ENCODE results near the gene SYTL3.
A peak's percentile ranks its signal among the peaks of the same experiment; 100 is the strongest.
"Not testable (repeated sequence)": the region's sequence is repeated elsewhere in the genome, so short reads cannot be mapped to it uniquely, and the experiment has no call there.

Gene SYTL3

DNA sequence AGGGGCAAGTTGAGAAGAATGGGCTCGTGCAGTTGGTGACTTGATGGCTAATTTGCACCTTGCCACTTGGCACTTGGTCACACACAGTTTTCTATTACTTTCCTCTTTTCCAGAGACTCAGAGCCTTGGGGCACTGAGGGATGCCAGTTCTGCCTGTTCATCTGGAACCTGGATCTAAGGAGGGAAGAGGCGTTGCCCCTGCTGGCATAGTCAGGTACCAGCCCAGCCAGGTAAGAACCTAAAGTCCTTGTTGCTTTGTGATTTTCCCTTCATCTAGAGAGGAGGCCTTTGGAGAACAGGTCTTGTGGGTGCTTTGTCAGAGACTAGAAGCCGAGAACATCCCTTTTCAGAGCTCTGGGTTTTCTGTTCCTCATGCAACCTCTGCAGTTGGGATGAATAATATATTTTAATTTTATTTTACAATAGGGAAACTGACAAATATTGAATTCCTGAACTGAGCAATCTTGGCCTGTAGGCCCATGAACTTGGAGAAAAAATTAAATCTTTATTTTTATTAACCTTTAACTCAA is 11.4 kb downstream of the SYTL3 start:
- Histone ChIP-seq H3K4me3 (ENCODE audit: low read length) (no peak overlapping the region), H3K9me3 (replicated peaks; ENCODE audit: low read length) (no peaks in the 10 kb centered on the region), H3K4me1 (ENCODE audit: control insufficient read depth, insufficient read depth, low read length) (peaks cover 29% of the 10 kb centered on the region), H3K9ac (ENCODE audit: low read depth, low read length) (no peak overlapping the region), H3K4me2 (ENCODE audit: low read length) (no peak overlapping the region), H3K36me3 (ENCODE audit: insufficient read depth, low read length) (no peaks in the 10 kb centered on the region), H3K27me3 (ENCODE audit: control insufficient read depth, insufficient read depth, low read length) (no peaks in the 10 kb centered on the region)

DNA sequence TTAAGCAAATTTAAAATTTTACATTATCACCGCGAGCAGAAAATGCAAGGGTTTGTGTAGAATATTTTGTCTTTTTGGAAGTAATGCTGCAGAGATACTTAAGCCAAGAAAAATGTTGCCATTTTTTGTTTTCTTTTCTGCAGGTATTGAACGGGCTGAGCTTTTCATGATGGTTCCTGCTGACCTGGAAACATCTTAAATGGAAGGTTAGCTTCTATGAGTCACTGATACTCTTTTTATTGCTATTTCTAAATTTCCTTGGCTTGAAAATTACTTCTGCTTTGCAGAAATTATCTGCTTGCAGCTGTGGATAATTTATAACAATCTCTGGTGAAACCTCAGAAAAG is 12.7 kb downstream of the SYTL3 start:
- no peaks in the 10 kb centered on the region for H3K36me3 ChIP-seq (ENCODE audit: insufficient read depth, low read length)
- peaks cover 24% of the 10 kb centered on the region for H3K4me1 ChIP-seq (ENCODE audit: control insufficient read depth, insufficient read depth, low read length)
- H3K4me2 ChIP-seq (ENCODE audit: low read length) = peak overlapping the region; percentile 78
- peak overlapping the region; percentile 51 for H3K9ac ChIP-seq (ENCODE audit: low read depth, low read length)
- no peaks in the 10 kb centered on the region for H3K27me3 ChIP-seq (ENCODE audit: control insufficient read depth, insufficient read depth, low read length)
- peak overlapping the region; percentile 61 for H3K4me3 ChIP-seq (ENCODE audit: low read length)
- no peaks in the 10 kb centered on the region for H3K9me3 ChIP-seq (replicated peaks; ENCODE audit: low read length)

DNA sequence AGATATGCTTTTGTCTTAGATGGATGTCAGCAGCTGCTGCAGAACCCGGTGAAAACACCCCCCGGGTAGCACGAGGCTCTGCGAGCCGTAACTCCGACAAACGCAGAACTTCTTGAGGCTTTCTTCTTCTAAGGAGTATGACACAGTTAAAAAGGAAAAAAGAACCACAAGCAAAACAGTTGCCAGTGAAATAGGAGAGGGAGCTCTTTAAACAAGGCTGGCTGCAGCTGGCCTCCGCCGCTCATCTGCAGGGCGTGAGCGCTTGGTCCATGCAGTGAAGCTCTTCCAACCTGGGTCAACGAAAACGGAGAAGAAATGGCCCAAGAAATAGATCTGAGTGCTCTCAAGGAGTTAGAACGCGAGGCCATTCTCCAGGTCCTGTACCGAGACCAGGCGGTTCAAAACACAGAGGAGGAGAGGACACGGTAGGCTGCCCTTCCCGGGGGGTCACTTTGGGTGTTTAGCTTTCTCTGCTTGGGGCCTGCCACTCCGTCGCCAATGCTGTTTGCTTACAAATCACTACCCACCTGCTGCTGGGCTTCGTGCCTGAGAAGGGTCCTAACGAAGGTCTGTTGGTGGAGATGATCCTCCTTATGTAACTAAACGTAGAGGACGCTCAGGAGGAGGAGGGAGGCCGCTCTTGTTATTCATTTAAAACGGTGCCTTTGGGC is 13.2 kb downstream of the SYTL3 start:
- Histone ChIP-seq H3K4me3 (ENCODE audit: low read length) (peak overlapping the region; percentile 61), H3K9me3 (replicated peaks; ENCODE audit: low read length) (no peaks in the 10 kb centered on the region), H3K4me1 (ENCODE audit: control insufficient read depth, insufficient read depth, low read length) (peaks cover 25% of the 10 kb centered on the region), H3K9ac (ENCODE audit: low read depth, low read length) (peak overlapping the region; percentile 51), H3K4me2 (ENCODE audit: low read length) (peak overlapping the region; percentile 78), H3K36me3 (ENCODE audit: insufficient read depth, low read length) (no peaks in the 10 kb centered on the region), H3K27me3 (ENCODE audit: control insufficient read depth, insufficient read depth, low read length) (no peaks in the 10 kb centered on the region)

DNA sequence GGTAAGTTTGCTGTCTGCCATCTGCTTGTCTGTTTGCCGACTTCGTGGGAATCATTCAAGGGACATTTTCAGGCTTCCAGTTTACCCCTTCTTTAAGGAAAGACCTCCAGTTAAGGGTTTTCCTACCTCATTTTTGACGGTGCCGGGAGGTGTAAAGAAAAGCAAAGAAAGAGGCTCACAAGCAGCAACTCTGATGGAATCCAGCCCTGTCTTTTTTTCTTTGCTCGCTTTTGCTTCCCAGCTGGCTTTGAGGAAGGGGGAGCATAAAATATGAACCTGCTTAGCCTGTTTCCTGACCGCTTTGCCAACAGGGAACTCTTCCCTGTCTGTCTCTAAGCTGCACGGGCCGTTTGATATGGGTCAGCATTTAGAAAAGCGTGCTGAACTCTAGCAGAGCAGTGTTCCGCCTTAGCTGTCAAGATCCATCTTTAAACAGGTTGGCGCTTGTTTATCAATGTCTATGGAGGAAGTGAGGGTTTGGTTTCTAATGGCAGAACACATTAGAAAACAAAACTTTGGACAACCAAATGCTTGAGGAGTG is 13.8 kb downstream of the SYTL3 start:
- Histone ChIP-seq H3K4me3 (ENCODE audit: low read length) (peak overlapping the region; percentile 61), H3K4me1 (ENCODE audit: control insufficient read depth, insufficient read depth, low read length) (peaks cover 25% of the 10 kb centered on the region), H3K4me2 (ENCODE audit: low read length) (peak overlapping the region; percentile 78), H3K9me3 (replicated peaks; ENCODE audit: low read length) (no peaks in the 10 kb centered on the region), H3K27me3 (ENCODE audit: control insufficient read depth, insufficient read depth, low read length) (no peaks in the 10 kb centered on the region), H3K36me3 (ENCODE audit: insufficient read depth, low read length) (no peaks in the 10 kb centered on the region), H3K9ac (ENCODE audit: low read depth, low read length) (peak overlapping the region; percentile 51)

DNA sequence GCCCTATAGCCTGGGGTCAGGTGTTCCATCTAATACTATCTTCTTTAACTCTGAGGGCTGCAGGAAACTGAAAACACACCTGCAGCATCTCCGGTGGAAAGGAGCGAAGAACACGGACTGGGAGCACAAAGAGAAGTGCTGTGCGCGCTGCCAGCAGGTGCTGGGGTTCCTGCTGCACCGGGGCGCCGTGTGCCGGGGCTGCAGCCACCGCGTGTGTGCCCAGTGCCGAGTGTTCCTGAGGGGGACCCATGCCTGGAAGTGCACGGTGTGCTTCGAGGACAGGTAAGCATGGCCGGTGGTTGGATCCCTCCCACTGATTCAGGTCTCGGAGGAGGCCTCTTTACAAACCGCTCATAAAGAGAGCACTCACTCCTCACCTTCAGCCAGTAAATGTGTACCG is 15.5 kb downstream of the SYTL3 start:
- Histone ChIP-seq H3K27me3 (ENCODE audit: control insufficient read depth, insufficient read depth, low read length) (no peaks in the 10 kb centered on the region), H3K4me1 (ENCODE audit: control insufficient read depth, insufficient read depth, low read length) (peaks cover 25% of the 10 kb centered on the region), H3K36me3 (ENCODE audit: insufficient read depth, low read length) (no peaks in the 10 kb centered on the region), H3K9me3 (replicated peaks; ENCODE audit: low read length) (no peaks in the 10 kb centered on the region), H3K4me2 (ENCODE audit: low read length) (no peak overlapping the region), H3K9ac (ENCODE audit: low read depth, low read length) (no peak overlapping the region), H3K4me3 (ENCODE audit: low read length) (no peak overlapping the region)

DNA sequence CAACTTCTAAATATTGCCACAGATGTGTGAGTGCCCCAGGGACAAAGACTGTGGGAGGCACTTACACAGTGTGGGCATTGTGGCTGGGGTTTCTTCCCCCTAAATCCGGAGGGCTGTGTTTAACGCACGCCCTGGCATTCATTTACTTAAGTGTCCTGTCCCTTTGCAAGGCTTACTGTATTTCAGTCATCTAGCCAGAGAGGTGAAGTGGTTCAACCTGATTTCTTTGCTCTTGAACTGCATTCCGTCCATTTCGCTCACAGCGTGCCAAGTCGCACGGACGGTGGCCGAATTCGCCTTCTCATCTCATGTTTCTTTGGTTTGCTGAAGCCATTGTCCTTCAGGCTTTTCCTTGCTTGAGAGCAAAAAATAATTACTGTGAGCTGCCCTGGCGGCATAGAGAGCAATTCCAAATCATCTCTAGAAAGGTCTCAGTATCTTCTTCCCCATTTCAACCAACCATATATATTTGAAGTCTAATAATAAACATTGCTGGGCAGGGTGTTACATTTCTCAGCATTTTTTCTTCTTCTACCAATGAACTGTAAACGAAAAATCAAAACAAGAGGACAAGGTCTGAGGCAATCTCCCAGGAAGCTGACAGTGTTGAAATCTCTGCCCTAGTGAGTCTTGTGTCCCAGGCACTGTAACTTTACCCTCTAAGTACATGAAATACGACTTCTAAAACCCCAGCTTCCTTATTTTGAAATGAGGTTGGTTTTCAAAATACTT is 16.9 kb downstream of the SYTL3 start:
- Histone ChIP-seq H3K9ac (ENCODE audit: low read depth, low read length) (no peak overlapping the region), H3K9me3 (replicated peaks; ENCODE audit: low read length) (no peaks in the 10 kb centered on the region), H3K4me1 (ENCODE audit: control insufficient read depth, insufficient read depth, low read length) (peaks cover 25% of the 10 kb centered on the region), H3K4me3 (ENCODE audit: low read length) (no peak overlapping the region), H3K4me2 (ENCODE audit: low read length) (no peak overlapping the region), H3K36me3 (ENCODE audit: insufficient read depth, low read length) (no peaks in the 10 kb centered on the region), H3K27me3 (ENCODE audit: control insufficient read depth, insufficient read depth, low read length) (no peaks in the 10 kb centered on the region)

DNA sequence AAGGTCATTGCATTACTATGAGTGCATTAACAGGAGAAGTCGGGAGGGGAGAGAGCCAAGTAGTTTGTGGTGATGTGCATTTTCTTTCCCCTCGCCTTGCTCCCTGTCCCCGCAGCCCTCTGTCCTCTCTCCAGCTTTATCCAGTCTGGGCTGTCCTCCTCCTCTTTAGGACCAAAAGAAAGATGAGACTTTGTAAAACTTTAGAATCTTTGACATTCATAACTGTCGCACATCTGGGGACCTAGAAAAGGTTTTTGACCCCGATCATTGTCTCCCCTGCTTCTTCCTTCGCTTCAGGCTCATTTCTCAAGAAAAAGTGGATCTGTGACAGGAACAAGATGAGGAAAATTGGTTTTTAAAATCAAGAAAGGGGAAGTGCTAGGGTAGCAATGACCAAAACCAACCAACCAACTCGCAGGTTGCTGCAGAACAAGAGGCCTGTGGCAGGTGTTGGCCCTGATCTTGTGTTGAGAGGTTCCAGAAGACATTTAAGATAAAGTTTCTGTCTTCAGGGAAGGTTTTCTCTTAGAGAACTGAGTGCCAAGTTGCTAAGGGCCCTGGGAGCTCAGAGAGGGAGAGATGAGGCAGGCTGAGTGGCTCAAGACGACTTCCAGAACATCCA is 17.6 kb downstream of the SYTL3 start:
- Histone ChIP-seq H3K27me3 (ENCODE audit: control insufficient read depth, insufficient read depth, low read length) (no peaks in the 10 kb centered on the region), H3K4me1 (ENCODE audit: control insufficient read depth, insufficient read depth, low read length) (peaks cover 22% of the 10 kb centered on the region), H3K9ac (ENCODE audit: low read depth, low read length) (no peak overlapping the region), H3K4me3 (ENCODE audit: low read length) (no peak overlapping the region), H3K4me2 (ENCODE audit: low read length) (no peak overlapping the region), H3K9me3 (replicated peaks; ENCODE audit: low read length) (no peaks in the 10 kb centered on the region), H3K36me3 (ENCODE audit: insufficient read depth, low read length) (no peaks in the 10 kb centered on the region)

DNA sequence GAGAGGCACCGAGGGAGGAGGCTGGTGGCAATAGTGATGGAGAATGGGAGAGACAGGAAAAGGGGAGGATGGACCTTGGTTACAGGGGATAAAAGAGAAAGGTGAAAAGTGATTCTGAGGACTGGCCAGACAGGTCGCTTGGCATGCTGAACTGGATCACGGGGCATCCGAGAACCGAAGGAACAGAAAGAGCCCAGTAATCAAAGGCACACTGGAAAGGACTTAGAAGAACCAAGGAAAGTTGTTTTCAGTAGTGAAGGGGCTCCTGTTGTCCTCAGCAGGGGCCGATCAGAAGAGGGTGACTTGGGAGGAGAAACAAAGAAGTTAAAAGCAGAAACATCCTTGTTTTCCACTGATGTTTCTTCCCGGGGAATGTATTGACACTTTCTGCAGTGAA is 18.9 kb downstream of the SYTL3 start:
- Histone ChIP-seq H3K9me3 (replicated peaks; ENCODE audit: low read length) (no peaks in the 10 kb centered on the region), H3K4me1 (ENCODE audit: control insufficient read depth, insufficient read depth, low read length) (peaks cover 9% of the 10 kb centered on the region), H3K36me3 (ENCODE audit: insufficient read depth, low read length) (no peaks in the 10 kb centered on the region), H3K4me3 (ENCODE audit: low read length) (no peak overlapping the region), H3K27me3 (ENCODE audit: control insufficient read depth, insufficient read depth, low read length) (no peaks in the 10 kb centered on the region), H3K4me2 (ENCODE audit: low read length) (no peak overlapping the region), H3K9ac (ENCODE audit: low read depth, low read length) (no peak overlapping the region)

DNA sequence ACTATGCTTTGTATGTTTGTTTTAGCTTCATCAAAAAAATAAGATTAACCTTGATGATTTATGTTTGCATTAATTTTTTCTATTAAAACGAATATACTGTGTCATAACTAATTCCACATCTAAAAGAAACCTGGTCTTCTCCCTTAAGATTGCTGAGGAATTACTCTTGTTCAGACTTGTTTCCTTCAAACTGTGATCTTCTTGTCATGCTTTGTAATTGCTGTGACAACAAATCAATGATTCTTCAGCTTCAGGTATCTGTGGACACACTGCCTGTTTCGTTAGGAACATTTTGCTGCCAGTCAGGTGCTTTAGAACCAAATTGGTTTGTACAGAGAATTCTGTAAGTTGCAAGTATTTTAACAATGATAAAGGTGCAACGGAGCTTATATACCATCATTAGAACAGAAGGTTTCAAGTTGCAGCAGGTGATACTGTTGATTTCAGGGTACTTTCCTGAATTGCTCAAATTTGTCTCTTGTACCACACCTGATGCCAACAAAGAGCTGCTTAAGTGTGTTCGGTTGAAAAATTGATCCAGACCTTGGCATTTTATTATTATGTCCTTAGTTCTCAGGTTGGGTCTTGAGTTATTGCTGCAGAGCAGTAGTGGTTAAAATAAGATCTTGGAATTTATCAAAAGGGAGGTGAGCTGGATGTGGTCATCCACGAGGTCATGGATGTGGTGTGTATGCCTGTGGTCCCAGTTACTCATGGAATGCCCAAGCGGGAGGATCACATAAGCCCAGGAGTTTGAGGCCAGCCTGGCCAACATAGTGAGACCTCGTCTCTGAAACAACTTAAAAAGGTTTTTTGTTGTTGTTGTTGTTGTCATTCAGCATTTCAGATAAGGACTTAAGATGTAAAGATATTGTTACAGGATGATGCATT is 19.5 kb downstream of the SYTL3 start:
- H3K4me2 ChIP-seq (ENCODE audit: low read length) = no peak overlapping the region
- no peaks in the 10 kb centered on the region for H3K9me3 ChIP-seq (replicated peaks; ENCODE audit: low read length)
- no peak overlapping the region for H3K4me3 ChIP-seq (ENCODE audit: low read length)
- H3K4me1 ChIP-seq (ENCODE audit: control insufficient read depth, insufficient read depth, low read length) = peaks cover 8% of the 10 kb centered on the region
- H3K36me3 ChIP-seq (ENCODE audit: insufficient read depth, low read length) = no peaks in the 10 kb centered on the region
- H3K27me3 ChIP-seq (ENCODE audit: control insufficient read depth, insufficient read depth, low read length) = no peaks in the 10 kb centered on the region
- H3K9ac ChIP-seq (ENCODE audit: low read depth, low read length) = no peak overlapping the region

DNA sequence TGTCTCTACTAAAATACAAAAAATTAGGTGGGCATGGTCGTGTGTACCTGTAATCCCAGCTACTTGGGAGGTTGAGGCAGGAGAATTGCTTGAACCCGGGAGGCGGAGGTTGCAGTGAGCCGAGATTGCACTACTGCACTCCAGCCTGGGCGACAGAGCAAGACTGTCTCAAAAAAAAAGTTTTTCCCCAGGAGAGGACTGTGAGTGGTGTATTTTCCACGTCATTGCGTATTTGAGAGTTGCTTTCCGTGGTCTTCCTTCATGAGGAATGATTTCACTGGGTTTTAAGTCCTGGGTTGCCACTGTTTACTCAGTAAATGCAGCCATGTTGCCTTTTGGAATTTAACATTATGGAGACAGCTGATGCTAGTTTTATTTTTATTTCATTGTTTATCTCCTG is 22.3 kb downstream of the SYTL3 start:
- H3K4me2 ChIP-seq (ENCODE audit: low read length); H3K9me3 ChIP-seq (replicated peaks; ENCODE audit: low read length); H3K4me3 ChIP-seq (ENCODE audit: low read length); H3K27me3 ChIP-seq (ENCODE audit: control insufficient read depth, insufficient read depth, low read length); H3K4me1 ChIP-seq (ENCODE audit: control insufficient read depth, insufficient read depth, low read length); H3K9ac ChIP-seq (ENCODE audit: low read depth, low read length); H3K36me3 ChIP-seq (ENCODE audit: insufficient read depth, low read length): not testable (repeated sequence)

DNA sequence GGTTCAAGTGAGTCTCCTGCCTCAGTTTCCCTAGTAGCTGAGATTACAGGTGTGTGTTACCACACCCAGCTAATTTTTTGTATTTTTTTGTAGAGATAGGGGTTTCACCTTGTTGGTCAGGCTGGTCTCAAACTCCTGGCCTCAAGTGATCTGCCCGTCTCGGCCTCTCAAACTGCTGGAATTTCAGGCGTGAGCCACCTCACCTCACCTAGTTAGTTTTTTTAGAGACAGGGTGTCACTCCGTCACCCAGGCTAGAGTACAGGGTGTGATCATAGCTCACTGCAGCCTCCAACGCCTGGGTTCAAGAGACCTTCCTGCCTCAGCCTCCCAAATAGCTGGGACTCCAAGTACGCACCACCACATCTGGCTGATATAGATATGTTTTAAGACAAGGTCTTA is 22.9 kb downstream of the SYTL3 start:
- no peak overlapping the region for H3K4me3 ChIP-seq (ENCODE audit: low read length)
- H3K4me2 ChIP-seq (ENCODE audit: low read length) = no peak overlapping the region
- H3K36me3 ChIP-seq (ENCODE audit: insufficient read depth, low read length) = no peaks in the 10 kb centered on the region
- H3K4me1 ChIP-seq (ENCODE audit: control insufficient read depth, insufficient read depth, low read length) = peaks cover under 1% of the 10 kb centered on the region
- H3K9me3 ChIP-seq (replicated peaks; ENCODE audit: low read length) = no peaks in the 10 kb centered on the region
- H3K9ac ChIP-seq (ENCODE audit: low read depth, low read length) = no peak overlapping the region
- H3K27me3 ChIP-seq (ENCODE audit: control insufficient read depth, insufficient read depth, low read length) = no peaks in the 10 kb centered on the region
